HG02759 (cell line): ENCODE results near the gene TNS2.
A peak's percentile ranks its signal among the peaks of the same experiment; 100 is the strongest.

Source experiments
- ATAC-seq: cut with Tn5 transposase; IDR thresholded peaks from one replicate; pipeline ENCODE4 v1.9.1; 2021; ENCODE audit warnings: mild to moderate bottlenecking, moderate library complexity; ENCODE audit not compliant: unreplicated experiment

The TNS2 gene

DNA sequence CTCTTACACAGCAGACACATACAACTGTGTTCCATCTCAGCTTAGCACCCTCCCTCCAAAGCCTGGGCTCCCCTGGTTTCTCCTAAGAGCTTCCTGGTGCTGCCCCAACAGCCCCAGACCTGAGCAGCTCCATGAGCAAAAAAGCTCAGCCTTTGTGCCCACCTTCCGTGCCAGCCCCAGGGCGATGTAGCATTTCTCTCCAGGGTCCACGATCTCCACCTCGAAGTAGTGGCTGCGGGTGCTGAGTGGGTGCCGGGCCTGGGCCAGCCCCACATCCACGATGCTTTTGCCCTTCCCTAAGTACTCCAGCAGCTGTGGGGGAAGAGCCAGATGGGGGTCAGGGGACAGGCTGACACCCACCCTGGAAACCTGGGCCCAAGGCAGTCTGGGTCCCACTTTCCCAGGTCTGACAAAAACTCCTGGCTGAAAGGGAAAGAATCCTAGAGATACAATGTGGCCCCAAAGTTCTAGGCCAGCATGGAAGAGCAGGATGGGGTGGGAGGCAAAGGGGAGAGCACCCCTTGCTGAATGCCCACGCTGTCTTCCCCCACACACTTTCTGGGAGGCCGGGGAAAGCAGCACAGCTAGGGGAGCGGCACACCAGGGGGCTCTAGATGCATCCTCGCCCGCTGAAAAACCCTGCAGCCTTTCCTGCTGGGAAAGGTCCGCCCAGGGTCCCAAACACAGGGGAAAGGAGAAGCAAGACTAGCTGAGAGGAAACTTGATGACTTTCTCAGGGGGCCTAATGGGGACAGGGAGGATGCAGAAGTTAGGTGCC is 18.3 kb downstream of the TNS2 start:
- ATAC-seq, result no peak

GRCh38 chr12:53068811-53069585 is 19.1 kb downstream of the TNS2 start:
- ATAC-seq, result no peak

GRCh38 chr12:53069621-53070410 is 20.0 kb downstream of the TNS2 start:
- ATAC-seq, result no peak

- no peak for ATAC-seq
Observed at GRCh38 chr12:53070877-53071492, 21.1 kb downstream of the TNS2 start.

- no peak for ATAC-seq
Observed at GRCh38 chr12:53071591-53072551, 22.0 kb downstream of the TNS2 start.

- ATAC-seq, result no peak
Observed at GRCh38 chr12:53073881-53074280, 24.0 kb downstream of the TNS2 start.

DNA sequence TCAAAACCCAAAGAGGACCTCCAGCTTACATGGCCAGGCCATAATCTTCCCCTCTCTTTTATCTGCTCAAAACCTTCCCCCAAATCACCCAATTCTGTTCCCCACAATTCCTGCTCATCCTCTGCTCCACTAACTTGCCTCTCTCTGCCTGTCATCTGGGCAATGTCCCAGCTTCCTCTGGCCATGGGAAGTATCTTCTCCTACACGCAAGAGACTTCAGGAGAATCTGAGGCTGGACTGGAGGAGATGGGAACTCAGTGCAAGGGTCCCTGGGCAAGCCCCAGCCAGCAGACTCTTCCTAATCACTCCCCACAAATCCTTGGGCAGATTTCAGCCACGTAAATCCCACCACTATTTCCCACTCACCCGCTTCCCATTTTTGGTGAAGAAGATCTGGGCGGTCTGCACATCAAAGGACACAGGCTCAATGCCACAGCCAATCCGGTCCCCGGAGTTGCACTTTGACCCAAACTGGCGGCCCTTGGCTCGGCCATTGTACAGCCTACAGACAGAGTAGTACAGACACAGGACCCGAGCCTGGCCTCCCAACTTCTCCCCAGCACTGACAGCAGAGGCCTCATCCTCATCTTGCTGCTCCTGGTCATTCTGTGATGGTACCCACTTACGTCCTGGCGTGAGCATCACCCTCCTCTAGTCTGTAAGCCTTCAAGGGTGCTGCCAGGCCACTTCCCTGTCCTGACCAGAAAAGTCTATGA is 24.6 kb downstream of the TNS2 start:
- no peak for ATAC-seq

DNA sequence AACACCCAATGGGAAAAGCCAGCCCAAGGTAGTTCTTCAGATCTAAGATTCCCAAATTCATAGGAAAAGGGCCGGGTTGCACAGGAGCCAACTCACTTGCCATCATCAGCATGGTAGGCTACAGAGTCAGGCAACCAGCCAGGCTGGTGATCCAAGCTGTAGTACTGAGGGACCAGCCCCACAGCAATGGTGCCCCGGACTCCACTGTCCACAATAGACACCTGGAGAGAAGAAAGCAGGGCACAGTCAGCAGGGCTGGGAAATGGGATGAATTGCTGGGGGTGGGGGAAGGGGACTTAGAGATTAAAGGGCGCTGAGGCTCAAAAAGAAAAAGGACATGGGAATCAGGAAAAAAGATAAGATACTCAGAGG is 25.1 kb downstream of the TNS2 start:
- ATAC-seq, result no peak

GRCh38 chr12:53076461-53076860 is 26.6 kb downstream of the TNS2 start:
- ATAC-seq, result no peak

DNA sequence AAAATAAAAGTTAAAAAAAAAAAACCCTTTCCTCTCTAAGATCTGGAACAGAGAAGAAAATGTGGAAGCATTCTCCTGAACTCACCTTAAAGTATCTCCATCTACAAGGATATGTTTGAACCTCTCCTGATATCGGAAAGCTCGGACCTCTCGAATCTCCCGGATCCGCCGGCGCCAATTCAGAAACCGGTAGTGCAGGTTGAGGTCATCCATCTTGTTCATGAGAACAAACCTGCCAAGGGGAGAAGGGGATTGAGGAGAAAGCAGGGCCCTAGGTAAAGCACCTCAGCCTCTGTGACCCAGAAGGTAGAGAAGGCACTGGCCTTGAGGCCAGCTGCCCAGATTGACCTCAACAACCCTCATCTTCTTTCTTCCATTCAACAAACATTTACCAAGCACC is 27.2 kb downstream of the TNS2 start:
- ATAC-seq, result no peak

DNA sequence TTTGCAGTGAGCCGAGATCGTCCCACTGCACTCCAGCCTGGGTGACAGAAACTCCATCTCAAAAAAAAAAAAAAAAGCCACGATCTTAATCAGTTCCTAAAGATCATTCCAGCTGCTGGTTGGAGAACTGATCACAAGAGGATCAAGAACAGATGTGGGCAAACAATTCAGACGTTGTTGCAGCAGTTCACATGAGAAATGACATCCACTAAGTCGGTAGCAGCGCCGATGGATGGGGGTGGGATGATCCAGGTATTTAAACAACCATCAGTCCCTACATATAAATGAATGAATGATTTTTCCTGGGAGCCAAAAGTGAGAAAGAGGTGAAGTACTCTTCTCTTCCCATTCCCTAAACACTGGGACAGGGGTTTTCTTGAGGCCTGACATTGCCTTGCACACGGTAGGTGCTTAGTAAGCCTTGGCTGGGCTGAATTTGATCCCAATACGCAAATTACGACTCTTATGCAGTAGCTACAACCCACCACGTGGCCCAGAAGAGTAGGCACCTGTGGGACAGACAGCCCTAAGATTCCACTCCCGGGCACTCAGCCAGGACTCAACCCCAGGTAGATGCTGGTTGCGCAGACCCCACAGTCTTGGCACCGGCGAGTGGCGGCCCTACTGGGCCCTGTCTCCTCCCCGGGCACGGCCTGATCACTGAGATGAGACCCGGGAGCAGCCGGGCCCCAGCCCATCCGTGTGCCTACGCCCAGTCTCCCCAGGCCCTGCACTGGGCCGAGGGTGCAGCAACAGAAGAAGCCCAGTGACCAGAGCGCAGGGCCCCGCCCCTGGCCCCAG is 28.8 kb downstream of the TNS2 start:
- ATAC-seq, result no peak

DNA sequence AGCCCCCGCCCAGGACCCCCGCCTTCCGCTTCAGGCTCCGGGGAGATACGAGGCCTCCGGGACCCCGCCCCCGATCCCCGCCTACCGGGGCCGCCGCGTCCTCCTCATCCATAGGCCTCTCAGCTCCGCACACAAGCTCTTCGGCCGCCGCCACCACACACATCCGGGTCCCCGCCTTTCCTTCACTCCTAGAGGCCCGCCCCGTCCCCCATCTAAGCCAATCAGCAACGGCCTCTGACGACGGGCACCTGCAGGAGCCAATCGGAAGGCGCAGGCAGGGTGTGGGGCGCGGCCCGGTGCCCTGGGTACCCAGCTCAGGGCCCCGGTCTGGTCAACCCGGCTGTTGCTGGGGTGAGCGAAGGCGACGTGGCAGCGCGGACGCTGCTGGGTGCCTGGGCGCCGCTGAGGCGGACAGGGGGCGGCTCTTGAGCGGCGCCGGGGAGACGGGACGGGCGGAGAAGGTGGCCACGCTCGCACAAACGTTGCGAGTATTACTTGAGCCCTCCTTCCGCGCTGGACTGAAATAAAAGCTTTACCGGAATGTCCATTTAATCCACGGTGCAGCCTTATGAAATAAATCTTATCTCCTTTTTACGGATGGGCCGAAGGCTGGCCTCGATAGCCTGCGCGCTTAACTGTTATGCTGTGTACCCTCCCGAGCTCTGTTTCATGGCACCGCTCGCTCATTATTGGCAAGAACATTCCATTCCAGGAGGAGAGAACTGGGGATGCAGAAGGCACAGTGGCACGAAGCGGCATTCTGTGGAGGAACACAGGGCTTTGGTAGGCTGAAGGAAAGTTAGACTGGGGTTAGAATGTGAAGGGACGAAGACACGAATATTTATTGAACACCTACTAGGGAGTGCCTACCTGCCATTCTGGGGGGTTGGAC is 29.6 kb downstream of the TNS2 start, which contains the start of gene SPRYD3:
Gene SPRYD3 (minus strand): TSS at position 165 of the 892 bp plus-strand sequence. CDS start 57 bp downstream, at position 108.
- peak; percentile 99 for ATAC-seq

GRCh38 chr12:53082637-53083175 is 32.8 kb downstream of the TNS2 start:
- no peak for ATAC-seq

GRCh38 chr12:53086361-53086760 is 36.5 kb downstream of the TNS2 start:
- ATAC-seq, result no peak

GRCh38 chr12:53090105-53090504 is 40.2 kb downstream of the TNS2 start:
- ATAC-seq, result no peak

DNA sequence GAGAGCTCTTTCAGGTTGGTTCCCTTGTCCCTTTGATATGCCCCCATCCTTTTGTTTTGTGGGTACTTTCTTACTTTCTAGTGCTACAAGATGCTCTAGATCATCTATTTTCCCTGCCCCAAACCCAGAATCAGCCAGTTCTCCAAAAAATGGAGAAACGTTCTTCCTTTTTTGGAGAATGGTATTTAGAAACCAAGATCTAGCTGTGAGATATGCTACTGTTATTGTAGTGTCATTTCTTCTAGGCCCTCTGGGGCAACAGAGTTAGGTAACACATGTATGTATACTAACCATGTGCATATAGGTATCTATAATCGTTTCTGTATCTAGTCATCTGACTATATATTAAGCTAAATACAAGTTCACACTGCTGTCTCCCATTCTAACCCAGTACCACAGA is 40.7 kb downstream of the TNS2 start:
- no peak for ATAC-seq

- ATAC-seq, result no peak
Observed at GRCh38 chr12:53091756-53092155, 41.9 kb downstream of the TNS2 start.
